Right ventricle myocardium superior (tissue), 1 donor: ENCODE results near the gene ZNF23. TPM values are rescaled to one million over a fixed set of nuclear protein-coding genes. Genes with fewer than 3 reads are reported as not detected.
"Not testable (repeated sequence)": the region's sequence is repeated elsewhere in the genome, so short reads cannot be mapped to it uniquely, and the experiment has no call there.

ENCODE experiments used
- ATAC-seq: fragments of 200-7000 bp; cut with Tn5 transposase; one replicate; pipeline ENCODE4 v1.9.1; 2020; ENCODE audit warnings: mild to moderate bottlenecking; ENCODE audit not compliant: poor library complexity
- DNase-seq: peaks from one replicate; pipeline ENCODE4 v3.0.0-alpha.2; 2020
- intact Hi-C: fragments of 100-400 bp; cut with DNase I; formaldehyde crosslinking; loops from one replicate; pipeline ENCODE4 v1.11.2; 2022
- long read RNA-seq: library from polyadenylated mRNA; unstranded; transcript quantifications from one replicate; pipeline ENCODE4 v2.0.0, GENCODE V29; 2021
- total RNA-seq: library from RNA; stranded (reverse); fragmentation: NEBNext Ultra II Directional; extraction: Animal tissue kit (Norgen Biotek cat#: 25700); gene quantifications from one replicate; pipeline ENCODE4 v1.2.1, GENCODE V29; 2021
- donor health status: DM: no; HTN: yes; CAD: no; lungs with severe emphysema.

Gene ZNF23
- total RNA-seq: 5.1 TPM
- long read RNA-seq, partial matches to known transcripts: 0 of 6 reads
- long read RNA-seq, other reads (novel, unspliced or antisense): 5 of 6 reads

DNA sequence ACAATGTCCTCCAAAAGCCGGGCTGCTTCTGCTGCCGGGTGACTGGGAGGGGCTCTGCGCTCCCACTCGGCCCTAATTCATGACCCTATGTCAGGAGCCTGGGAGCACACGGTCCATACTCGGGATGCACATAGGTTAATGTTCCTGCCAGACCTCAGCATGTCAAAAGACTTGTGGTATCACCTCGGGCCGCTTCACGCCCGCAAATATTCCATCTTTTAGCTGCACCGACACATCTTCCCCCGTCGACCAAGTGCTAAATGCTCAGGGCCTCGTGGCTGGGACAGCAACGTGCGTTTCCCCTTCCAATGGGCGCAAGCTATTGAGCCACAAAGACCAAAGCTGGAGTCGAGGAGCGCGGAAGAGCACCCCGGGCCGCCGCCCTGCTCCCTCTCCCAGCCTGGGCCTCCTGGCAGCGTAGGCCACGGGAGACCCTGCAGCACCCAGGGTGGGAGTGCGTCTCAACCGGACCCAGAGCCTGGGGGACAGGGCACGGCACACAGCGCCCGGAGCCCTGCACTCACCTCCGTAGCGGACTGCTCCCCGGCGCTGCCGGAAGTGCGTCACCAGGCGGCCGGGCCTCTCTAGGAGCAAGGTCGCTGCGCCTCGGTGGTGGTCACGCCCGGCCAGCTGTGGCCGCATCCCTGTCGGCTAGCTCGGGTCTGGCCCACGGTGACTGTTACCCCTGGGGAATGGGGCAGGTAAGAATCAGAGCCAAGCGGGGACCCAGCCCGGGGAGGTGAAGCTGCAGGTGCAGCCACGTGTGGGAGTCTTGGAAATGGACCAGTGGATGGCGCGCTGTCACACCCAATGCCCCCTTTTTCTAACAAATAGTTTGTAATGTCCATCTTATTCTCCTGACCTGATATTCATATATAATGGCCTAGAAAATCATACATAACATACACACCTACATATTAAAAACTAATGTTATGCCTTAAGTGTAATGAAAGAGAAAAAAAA is at the start of gene ZNF23:
TSS of gene ZNF23 (minus strand) at position 562 of the 963 bp plus-strand sequence. CDS start 5,451 bp downstream, outside the sequence.
- intact Hi-C loops: no loop called here
- DNase-seq (peak; percentile 91), ATAC-seq (peak; percentile 100)

DNA sequence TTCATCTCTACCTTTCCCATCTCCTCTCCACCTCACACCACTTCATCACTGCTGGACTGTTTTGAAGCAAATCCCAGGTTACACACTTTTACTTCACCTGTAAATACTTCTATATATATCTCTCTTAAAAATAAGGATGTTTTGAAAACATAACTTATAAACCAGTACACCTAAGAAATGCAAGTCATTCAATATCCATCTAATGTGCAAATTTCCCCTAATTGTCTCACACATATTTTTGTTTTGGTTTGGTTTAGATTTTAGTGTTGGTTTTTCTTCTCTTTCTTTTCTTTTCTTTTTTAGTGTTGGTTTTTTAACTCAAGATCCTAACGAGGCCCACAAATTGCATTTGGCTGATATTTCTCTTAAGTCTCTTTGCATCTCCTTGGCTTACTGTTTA is 45.0 kb upstream of the ZNF23 start:
- no peak for DNase-seq
- intact Hi-C loops: no loop called here
- ATAC-seq: no peak

DNA sequence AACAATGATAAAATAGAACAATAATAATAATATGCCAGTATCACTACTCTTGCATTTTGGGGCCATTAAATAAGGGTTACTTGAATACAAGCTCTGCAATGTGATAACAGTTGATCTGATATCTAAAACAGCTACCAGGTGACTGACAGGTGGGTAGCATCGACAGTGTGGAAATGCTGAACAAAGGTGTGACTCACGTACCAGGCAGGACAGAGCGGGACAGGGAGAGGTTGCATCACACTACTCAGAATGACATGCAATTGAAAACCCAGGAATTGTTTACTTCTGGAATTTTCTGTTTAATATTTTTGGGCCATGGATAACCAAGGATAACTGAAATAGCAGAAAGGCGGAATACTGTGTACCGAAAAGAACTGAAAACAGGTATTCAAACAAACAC is 42.9 kb upstream of the ZNF23 start:
- intact Hi-C loops: no loop called here
- ATAC-seq (no peak), DNase-seq (no peak)

DNA sequence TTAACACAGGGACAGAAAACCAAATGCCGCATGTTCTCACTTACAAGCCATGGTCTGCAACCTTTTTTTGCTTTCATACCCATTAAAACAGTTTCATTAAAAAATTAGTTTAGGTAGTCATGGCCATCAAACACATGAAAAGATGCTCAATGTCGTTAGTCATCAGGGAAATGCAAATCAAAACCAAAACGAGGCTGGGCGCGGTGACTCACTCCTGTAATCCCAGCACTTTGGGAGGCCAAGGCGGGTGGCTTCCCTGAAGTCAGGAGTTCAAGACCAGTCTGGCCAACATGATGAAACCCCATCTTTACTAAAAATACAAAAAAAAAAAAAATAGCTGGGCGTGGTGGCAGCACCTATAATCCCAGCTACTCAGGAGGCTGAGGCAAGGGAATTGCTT is 42.0 kb upstream of the ZNF23 start:
- intact Hi-C loops, DNase-seq, ATAC-seq: not testable (repeated sequence)

DNA sequence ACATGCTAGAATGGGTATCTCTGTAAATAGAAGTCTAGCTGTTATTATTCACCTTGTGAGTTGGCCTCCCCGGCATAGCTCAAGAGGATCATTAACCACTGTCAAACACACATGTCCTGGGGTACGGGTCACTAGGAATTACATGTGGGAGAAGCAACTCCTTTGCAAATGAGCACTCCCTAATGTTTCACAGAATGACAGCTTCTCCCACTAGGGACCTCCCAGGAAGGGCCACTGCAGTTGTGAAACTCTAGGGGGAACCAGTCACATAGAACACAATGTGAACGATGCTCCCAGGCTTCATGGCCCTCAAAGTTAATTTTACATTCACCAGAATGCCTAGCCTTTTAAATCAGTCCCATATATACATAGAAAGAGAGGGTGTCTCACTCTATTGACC is 39.5 kb upstream of the ZNF23 start:
- no peak for ATAC-seq
- DNase-seq: no peak
- intact Hi-C loops: no loop called here

DNA sequence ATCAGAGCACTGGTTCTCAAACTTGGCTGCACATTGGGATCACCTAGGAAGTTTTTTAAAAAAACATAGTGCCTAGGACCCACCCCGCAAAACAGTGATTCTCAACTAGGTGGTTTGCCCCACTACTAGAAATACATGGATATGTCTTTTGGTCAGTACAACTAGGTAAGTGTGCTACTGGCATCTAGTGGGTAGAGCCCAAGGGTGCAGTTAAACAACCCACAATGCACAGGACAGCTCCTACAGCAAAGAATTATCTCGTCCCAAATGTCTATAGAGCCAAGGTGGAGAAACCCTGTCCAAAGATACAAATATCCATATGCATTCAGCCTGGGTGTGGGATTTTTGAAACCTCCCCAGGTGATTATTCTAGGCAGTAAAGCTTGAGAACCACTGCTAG is 38.9 kb upstream of the ZNF23 start:
- ATAC-seq: no peak
- intact Hi-C loops: no loop called here

DNA sequence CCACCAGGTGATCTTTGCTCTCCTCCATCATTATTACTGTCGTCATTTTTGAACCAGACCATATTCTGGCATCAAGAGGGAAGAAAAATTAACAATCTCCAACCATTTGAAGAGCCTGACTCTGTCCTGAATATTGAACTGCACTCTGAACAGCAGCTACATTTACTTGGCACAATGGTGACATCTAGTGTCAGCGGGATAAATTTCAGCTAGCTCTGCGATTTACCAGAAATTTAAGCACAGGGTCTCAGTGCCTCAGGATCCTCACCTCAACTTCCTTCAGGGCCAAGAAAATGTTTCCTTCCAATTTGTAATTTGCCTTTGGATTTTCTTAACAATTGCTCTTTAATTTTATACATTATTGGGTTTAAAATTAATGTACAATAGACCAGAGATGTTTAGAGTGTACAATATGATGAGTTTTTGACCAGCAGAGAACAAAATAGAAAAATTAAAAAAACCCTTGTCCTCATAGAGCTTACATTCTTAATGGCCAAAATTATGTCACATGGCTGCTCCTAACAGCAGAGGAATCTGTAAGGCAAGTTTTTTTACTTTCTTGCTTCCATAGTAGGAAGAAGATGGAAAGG is 37.8 kb upstream of the ZNF23 start:
- DNase-seq (no peak), ATAC-seq (peak; percentile 61)
- intact Hi-C loops: loop anchor here (2.0 kb wide), 1 partner anchor 87 kb away; no protein-coding TSS in a partner anchor

More for the DNA sequence above, 38.9 kb upstream of the ZNF23 start:
- no peak for DNase-seq

DNA sequence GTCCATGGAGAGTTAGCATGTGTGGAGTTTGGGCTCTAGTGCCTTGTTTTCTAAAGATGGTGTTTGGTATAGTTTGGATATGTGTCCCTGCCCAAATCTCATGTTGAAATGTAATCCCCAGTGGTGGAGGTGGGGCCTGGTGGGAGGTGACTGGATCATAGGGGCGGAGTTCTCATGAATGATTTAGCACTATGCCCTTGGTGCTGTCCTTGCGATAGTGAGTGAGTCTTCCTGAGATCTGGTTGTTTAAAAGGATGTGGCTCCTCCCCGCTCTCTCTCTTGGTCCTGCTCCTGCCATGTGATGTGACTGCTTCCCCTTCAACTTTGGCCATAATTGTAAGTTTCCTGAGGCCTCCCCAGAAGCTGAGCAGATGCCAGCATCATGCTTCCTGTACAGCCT is 36.0 kb upstream of the ZNF23 start:
- ATAC-seq (no peak), DNase-seq (no peak)
- intact Hi-C loops: loop anchor here (2.0 kb wide), 1 partner anchor 85 kb away; no protein-coding TSS in a partner anchor

DNA sequence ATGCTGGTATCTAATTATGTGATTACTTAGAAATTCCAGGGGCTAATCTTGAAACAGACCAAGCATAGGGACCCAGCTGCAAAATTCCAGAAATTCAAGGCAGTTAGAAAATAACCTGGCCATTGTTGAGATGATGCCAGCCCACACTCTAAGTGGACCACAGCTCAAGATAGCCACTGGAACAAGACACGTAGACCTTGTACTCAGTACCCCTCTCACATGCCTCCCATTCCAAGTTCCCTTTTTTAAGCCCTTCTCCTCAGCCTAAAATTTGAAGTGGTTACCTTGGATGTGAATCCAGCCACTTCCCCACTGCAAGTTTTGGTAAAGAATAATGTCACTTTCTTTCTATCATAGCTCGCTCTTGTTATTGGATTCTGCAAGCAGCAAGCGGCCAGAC is 31.2 kb upstream of the ZNF23 start:
- intact Hi-C loops: loop anchor here (5.0 kb wide), 1 partner anchor 36 kb away; no protein-coding TSS in a partner anchor
- no peak for DNase-seq
- no peak for ATAC-seq

DNA sequence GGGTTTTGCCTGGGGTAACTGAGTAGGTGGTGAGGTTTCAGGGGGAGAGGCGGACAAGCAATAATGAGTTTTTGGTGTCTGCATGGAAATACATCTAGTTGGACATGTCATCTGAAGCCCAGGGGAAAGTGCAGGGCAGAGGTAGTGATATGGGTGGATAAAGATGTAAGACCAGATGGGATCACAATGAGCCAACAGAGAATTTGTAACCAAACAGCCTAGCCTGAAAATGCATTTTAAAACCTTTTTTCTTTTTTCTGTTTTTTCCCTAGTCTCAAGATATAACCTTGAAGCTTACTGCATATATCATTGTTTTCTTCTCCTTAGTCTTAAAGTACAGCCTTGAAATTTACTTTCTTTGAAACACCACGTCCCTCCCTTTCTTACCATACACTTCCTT is 30.7 kb upstream of the ZNF23 start:
- DNase-seq (no peak), ATAC-seq (no peak)
- intact Hi-C loops: loop anchor here (5.0 kb wide), 1 partner anchor 35 kb away; no protein-coding TSS in a partner anchor

DNA sequence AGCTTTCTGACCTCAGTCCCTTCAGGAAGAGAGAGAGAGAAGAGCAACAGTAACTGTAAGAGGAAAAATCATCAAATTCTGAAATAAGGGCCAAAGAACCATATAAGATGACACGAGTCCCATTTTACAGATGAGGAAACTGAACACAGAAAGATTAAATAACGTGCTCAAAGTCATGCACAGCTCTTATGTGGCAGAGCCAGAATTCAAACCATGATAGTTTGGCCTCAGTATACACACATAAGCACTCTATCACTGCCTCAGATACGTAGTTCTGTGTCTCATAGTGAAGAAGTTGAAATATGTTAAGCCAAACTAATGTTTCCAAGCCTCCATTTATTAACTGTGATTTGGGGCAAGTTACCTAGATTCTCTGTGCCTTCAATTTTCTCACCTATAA is 29.0 kb upstream of the ZNF23 start:
- ATAC-seq (no peak), DNase-seq (no peak)
- intact Hi-C loops: loop anchor here (5.0 kb wide), 1 partner anchor 34 kb away; no protein-coding TSS in a partner anchor

DNA sequence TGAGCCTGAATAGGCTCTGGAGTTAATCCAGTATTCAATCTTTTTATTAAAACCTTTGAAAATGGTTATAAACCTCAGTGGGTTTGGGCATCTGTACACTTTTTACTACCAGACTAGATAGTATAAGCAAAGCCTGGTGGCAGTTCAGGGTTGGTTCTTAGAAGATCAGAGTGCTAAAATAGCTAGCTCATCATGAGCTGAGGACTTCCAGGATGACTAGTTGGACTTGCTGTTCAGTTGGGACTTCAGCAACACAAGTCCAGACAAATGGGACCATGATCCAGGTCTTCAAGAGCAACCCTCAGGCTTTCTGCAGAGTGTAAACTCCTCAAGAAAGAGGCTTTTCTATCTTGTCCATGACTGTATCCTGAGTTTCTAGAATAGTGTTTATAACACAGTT is 28.3 kb upstream of the ZNF23 start:
- intact Hi-C loops: loop anchor here (5.0 kb wide), 1 partner anchor 33 kb away; no protein-coding TSS in a partner anchor
- no peak for ATAC-seq
- DNase-seq: no peak

DNA sequence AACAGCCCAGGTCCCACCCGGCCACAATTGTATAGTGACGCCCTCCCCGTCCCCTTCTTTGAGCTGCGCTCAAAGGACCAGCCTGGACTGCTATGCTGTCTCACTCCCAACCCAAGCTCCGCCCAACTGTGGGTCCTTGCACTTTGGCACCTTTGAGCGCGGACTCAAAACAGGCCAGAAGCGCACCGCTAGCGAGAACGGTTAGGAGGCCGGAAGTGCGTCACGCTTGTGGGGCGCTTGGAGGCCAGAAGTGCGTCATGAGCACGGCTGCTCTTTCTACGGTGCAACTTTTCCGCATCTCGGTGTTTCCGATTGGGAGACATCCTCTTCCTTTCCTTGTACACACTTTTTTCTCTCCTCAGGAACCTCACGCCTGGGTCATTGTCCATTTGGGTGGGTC is 27.1 kb upstream of the ZNF23 start, which contains the start of gene ZNF19:
TSS of gene ZNF19 (minus strand) at position 203 of the 400 bp plus-strand sequence. CDS start 7,210 bp downstream, outside the sequence.
- DNase-seq (no peak), ATAC-seq (no peak)
- intact Hi-C loops: no loop called here

DNA sequence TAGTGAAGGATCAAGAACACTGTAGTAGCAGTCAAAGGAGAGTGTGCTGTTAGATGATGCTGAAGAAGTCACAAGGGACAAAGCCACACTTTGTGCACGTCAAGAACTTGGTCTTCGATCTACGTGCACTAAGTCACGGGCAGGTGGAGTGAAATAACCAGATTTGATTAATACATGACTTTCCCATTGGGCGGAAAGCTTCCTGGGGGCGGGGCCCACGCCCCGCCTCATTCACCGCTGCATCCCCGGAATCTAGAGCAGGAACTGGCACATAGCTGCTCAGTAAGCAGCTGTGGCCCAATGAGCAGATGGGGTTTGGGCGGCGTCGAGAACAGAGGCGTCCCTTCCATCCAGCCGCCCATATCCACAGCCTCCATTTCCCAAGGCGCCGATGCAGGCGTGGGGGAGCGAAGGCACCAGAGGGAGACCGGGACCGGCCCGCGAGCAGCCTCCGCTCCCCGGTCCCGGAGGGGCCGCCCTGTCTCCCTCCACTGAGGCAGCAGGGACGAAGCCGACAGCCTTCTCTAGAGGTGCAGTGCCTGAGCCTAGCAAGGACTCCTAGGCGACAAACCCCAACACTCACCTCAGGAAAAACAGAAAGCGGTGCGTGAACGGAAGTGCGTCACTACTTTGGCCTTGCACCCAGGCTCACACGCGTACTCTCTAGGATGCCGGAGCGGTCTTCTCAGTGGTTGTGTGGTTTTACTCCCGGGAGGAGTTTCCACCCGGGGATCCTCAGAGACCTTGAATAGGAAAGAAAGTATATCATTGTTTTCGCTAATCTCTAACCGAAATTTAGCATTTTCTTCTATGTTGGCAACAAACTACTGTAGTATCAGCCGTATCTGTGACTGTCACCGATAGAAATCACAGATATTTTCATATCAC is 22.2 kb upstream of the ZNF23 start:
- intact Hi-C loops: no loop called here
- peak; percentile 99 for ATAC-seq
- peak; percentile 91 for DNase-seq

DNA sequence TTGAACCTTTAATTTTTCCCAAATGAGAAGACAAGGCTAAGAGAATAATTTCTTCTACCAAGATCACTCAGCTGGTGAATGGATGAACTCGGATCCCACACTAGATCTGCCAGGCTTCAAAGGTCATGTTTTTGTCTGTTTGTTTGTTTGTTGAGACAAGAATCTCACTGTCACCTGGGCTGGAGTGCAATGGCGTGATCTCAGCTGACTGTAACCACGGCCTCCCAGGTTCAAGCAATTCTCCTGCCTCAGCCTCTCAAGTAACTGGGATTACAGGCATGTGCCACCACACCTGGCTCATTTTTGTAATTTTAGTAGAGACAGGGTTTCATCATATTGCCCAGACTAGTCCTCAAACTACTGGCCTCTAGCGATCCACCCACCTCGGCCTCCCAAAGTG is 20.5 kb upstream of the ZNF23 start:
- intact Hi-C loops: no loop called here
- no peak for DNase-seq
- ATAC-seq: no peak

DNA sequence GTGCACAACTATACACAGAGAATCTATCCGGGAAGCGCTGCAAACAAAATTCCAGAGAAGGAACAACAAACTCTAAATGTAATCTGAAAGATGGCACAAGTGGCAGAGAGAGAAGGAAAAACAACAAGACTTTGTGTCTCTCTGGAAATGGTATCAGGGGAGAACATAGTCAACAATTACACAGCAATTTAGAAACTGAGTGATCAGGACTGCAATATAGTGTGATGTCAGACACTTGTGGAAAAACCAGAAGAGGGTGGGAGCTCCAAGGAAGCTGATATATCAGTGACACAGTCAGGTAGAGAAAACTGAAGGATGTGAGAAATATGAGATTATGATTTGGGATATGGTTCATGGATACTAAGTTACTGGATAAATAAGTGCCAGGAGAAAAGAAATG is 18.9 kb upstream of the ZNF23 start:
- intact Hi-C loops: no loop called here
- DNase-seq (no peak), ATAC-seq (no peak)

DNA sequence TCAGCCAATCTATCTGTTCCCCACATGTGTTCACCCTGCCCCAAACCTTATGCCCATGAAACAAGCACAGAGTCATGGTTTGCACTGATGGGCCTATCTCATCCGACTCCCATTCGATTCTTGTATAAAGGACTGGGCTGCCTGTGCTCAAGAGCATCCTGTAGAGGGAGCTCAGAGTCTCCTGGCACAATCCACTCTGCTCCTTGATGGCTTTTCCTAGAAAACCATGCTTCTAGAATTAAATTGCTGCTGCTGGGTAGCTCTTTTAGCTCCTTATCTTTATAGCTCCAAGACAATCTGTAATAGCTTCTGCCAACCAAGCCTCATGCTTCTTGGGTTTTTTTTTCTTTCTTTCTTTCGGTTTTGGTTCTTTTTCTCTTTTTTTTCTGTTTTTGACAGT is 17.4 kb upstream of the ZNF23 start:
- intact Hi-C loops: no loop called here
- ATAC-seq: no peak
- no peak for DNase-seq

DNA sequence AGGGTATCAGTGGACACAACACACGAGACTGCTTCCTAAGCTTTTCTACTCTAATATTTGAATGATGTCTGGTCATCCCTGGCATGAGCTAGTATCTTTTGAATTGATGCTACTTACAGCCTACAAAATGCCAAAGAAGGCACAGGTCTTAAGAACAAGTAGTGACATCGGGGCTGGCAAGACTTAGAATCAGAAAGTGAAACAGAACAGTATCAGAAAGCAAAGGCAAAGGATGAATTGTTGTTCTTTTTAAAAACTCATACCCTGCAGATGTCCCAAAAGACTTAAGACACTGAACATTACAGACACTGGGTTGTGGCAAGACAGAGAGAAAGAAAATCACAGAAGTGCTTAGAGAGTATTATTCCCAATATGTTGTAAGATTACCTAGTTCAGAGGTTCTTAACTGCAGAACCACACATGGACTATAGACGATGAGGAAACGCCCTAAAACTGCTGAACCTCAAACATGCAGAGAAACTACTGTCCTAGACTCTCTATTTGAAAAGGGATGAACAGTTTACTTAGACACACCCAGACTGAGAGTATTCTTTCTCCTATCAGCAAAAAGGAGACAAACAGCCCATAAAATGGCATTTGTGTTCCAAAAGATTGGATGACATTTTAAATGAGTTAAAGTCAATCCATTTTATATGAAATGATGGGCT is 14.5 kb upstream of the ZNF23 start:
- no peak for DNase-seq
- no peak for ATAC-seq
- intact Hi-C loops: no loop called here
